A673 (cell line): Measurements from ENCODE around the gene FEM1C. TPM values are rescaled to one million over a fixed set of nuclear protein-coding genes. Genes with fewer than 3 reads are reported as not detected.

Source experiments
- BruUV-seq: library from RNA; stranded (reverse); fragments of 400-500 nt; replicated peaks from 2 replicates; lab custom pipeline; 2021; lab: Mats Ljungman, UMichigan
- CTCF ChIA-PET: fragments of 300-600 bp; sonication (Branson Sonifier 250); formaldehyde crosslinking; loops from one replicate; lab custom pipeline; 2022; ENCODE audit warnings: antibody characterized with exemption; lab: Charles Lee
- POLR2A ChIA-PET: fragments of 300-600 bp; sonication (Branson Sonifier 250); formaldehyde crosslinking; loops from one replicate; lab custom pipeline; 2022; ENCODE audit warnings: antibody characterized with exemption; ENCODE audit not compliant: low non-redundant PET; lab: Charles Lee
- DNase-seq: peaks from one replicate; pipeline ENCODE4 v3.0.0-alpha.2; 2015; ENCODE audit warnings: low spot score
- H3K27ac ChIP-seq: fragments of 200-600 bp; sonication (generic); 2 replicates; pipeline ENCODE4 v1.5.1; 2016; ENCODE audit warnings: mixed run types, low read depth, mild to moderate bottlenecking, mixed read lengths, antibody characterized with exemption, low read length; ENCODE audit not compliant: poor library complexity, severe bottlenecking
- H3K27me3 ChIP-seq: fragments of 200-600 bp; sonication (generic); replicated peaks from 2 replicates; pipeline ENCODE4 v1.6.1; 2017; ENCODE audit warnings: mixed run types, low read depth, mild to moderate bottlenecking, mixed read lengths, antibody characterized with exemption, low read length; ENCODE audit not compliant: insufficient read depth, poor library complexity
- H3K36me3 ChIP-seq: fragments of 200-600 bp; sonication (generic); 2 replicates; pipeline ENCODE4 v1.6.1; 2016; ENCODE audit warnings: mixed run types, mild to moderate bottlenecking, mixed read lengths, antibody characterized with exemption, low read length; ENCODE audit not compliant: insufficient read depth, poor library complexity, severe bottlenecking
- H3K4me1 ChIP-seq: fragments of 200-600 bp; sonication (generic); 2 replicates; pipeline ENCODE4 v1.6.1; 2017; ENCODE audit warnings: mixed run types, mild to moderate bottlenecking, mixed read lengths, antibody characterized with exemption, low read length; ENCODE audit not compliant: insufficient read depth, poor library complexity, severe bottlenecking
- H3K4me3 ChIP-seq: fragments of 200-600 bp; sonication (generic); 2 replicates; pipeline ENCODE4 v1.5.1; 2016; ENCODE audit warnings: low read depth, mixed run types, mild to moderate bottlenecking, mixed read lengths, low read length; ENCODE audit not compliant: poor library complexity, severe bottlenecking
- H3K9me3 ChIP-seq: fragments of 200-600 bp; sonication (generic); 2 replicates; pipeline ENCODE4 v1.6.1; 2016; ENCODE audit warnings: mixed run types, low read depth, mild to moderate bottlenecking, mixed read lengths, antibody characterized with exemption, low read length; ENCODE audit not compliant: poor library complexity, severe bottlenecking
- EZH2 ChIP-seq: fragments of 200-600 bp; sonication (generic); IDR thresholded peaks from 2 replicates; pipeline ENCODE4 v1.6.1; 2017; ENCODE audit warnings: borderline replicate concordance, low read depth, mild to moderate bottlenecking, mixed read lengths, antibody characterized with exemption, low read length; ENCODE audit not compliant: poor library complexity, severe bottlenecking
- intact Hi-C: fragments of 100-400 bp; cut with micrococcal nuclease; formaldehyde crosslinking; loops from one replicate; pipeline ENCODE4 v1.10.0; 2022; ENCODE audit not compliant: unreplicated experiment
- total RNA-seq: library from RNA; stranded (reverse); gene quantifications from 2 replicates; pipeline ENCODE4 v1.2.3, GENCODE V29; 2021
- TF ChIP-seq, protein P1 (sequence below): fragments of 300-800, 200-600 bp; sonication (generic); conservative IDR thresholded peaks from 2 replicates; pipeline ENCODE4 v1.5.1; 2017; ENCODE audit warnings: low read depth, mild to moderate bottlenecking, antibody characterized with exemption, low read length, moderate library complexity, mixed read lengths

The FEM1C gene
- total RNA-seq, 1 experiment from 2014 or later, result 15.0 TPM

DNA sequence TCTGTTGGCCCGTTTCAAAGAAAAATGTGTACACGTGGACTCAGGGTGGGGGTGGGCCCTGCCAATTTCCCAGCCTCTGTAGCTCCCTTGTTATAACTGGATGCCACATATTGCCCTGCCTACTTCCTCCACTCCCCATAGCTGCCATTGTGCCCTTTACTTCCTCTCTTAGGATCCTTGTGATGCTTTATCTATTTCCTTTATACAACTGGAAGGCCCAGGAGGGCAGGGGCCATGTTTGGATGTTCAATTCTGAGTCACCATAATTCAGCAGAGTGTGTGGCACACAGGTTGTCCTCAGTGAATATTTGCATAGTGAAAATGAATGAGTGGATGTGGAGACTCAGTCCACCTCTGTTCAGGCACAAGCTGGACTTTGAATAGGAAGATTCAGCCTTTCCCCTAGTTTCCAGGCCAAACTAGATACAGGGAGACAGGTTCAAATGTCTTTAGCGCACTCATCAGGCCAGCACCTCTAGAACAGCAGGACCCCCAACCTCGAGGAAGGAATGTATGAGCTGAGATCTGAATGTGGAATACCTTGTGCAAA lies 10.6 kb upstream of the FEM1C start:
- TF ChIP-seq, protein P1, sequence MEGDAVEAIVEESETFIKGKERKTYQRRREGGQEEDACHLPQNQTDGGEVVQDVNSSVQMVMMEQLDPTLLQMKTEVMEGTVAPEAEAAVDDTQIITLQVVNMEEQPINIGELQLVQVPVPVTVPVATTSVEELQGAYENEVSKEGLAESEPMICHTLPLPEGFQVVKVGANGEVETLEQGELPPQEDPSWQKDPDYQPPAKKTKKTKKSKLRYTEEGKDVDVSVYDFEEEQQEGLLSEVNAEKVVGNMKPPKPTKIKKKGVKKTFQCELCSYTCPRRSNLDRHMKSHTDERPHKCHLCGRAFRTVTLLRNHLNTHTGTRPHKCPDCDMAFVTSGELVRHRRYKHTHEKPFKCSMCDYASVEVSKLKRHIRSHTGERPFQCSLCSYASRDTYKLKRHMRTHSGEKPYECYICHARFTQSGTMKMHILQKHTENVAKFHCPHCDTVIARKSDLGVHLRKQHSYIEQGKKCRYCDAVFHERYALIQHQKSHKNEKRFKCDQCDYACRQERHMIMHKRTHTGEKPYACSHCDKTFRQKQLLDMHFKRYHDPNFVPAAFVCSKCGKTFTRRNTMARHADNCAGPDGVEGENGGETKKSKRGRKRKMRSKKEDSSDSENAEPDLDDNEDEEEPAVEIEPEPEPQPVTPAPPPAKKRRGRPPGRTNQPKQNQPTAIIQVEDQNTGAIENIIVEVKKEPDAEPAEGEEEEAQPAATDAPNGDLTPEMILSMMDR, result no peak
- no peak for TF ChIP-seq EZH2
- Histone ChIP-seq H3K4me1 (no peaks in the 10 kb centered on the region), H3K4me3 (no peak overlapping the region), H3K27ac (no peak overlapping the region), H3K9me3 (no peaks in the 10 kb centered on the region), H3K27me3 (no peaks in the 10 kb centered on the region), H3K36me3 (no peaks in the 10 kb centered on the region)
- intact Hi-C loops, result no loop called here
- ChIA-PET POLR2A (no interaction called here), CTCF (no interaction called here)
- DNase-seq, result no peak
- BruUV-seq, result no TSS peak

DNA sequence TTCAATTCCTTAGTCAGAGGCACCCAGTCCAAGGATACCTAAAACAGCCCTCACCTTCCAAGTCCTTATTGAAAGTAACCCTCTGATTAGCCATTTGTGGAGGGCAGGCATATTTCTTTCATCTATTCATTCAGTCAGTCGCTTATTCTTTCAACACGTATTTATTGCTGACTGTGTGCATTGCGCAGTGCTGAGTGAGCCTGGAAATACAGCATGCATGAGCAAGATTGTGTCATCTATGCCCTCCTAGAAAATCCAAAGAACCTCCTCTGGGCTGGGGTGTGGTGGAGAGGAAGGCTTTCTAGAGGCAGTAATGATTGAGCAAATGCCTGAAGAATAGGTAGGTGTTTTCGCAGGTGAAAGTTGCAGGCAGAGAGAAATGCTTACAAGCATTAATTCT lies 8.5 kb upstream of the FEM1C start:
- ChIA-PET CTCF (no interaction called here), POLR2A (no interaction called here)
- TF ChIP-seq EZH2, result no peak
- no peaks in the 10 kb centered on the region for H3K9me3 ChIP-seq
- DNase-seq, result no peak
- H3K4me3 ChIP-seq, result no peak overlapping the region
- H3K4me1 ChIP-seq, result no peaks in the 10 kb centered on the region
- no peaks in the 10 kb centered on the region for H3K27me3 ChIP-seq
- no TSS peak for BruUV-seq
- H3K36me3 ChIP-seq, result no peaks in the 10 kb centered on the region
- intact Hi-C loops, result no loop called here
- no peak overlapping the region for H3K27ac ChIP-seq

DNA sequence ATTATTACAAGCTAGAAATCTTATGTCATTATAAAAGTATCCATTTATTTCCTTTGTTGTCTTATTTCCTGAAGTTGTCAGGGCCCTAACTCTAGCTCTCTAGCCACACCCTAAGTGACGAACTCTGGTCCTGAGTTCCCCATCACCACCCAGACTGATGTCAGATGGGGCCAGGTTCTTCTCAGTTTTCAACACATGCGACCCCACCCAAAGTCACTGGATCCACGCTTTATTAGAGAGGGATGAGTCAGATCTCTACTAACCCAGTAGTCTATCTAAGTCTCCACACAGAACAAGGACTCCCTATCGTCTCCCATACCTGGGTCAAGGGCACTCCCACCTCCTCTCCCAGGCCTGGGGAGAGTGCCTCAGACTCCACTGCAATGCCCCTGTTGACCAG lies 6.8 kb upstream of the FEM1C start:
- Histone ChIP-seq H3K36me3 (no peaks in the 10 kb centered on the region), H3K9me3 (no peaks in the 10 kb centered on the region), H3K27ac (no peak overlapping the region), H3K27me3 (no peaks in the 10 kb centered on the region), H3K4me1 (no peaks in the 10 kb centered on the region), H3K4me3 (no peak overlapping the region)
- DNase-seq, result no peak
- POLR2A ChIA-PET, result no interaction called here
- intact Hi-C loops, result no loop called here
- no TSS peak for BruUV-seq
- TF ChIP-seq, protein P1, result no peak
- no peak for TF ChIP-seq EZH2
- CTCF ChIA-PET, result no interaction called here

DNA sequence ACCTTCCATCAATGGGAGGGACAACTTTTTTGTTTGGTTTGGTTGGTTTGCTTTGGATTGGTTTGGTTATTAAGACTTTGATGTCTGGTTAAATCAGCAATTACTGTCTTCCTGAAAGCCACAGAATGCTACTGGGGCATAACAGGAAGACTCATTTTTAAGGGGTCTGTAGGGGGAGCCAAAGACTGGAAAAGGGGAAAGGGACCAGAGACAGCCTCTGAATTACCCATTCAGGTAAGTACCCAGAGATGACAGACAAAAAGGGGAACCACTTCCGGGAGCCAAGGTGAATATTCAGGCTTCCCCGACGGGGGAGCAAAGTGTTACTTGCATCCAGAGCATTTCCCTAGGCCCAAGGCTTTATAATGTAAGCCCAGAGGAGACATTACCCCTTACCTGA lies 4.6 kb upstream of the FEM1C start:
- CTCF ChIA-PET, result no interaction called here
- peak; percentile 56 for DNase-seq
- no peaks in the 10 kb centered on the region for H3K36me3 ChIP-seq
- no peaks in the 10 kb centered on the region for H3K27me3 ChIP-seq
- BruUV-seq, result no TSS peak
- no peak overlapping the region for H3K27ac ChIP-seq
- H3K4me3 ChIP-seq, result no peak overlapping the region
- POLR2A ChIA-PET, result no interaction called here
- TF ChIP-seq, protein P1, result peak; percentile 53
- TF ChIP-seq EZH2, result no peak
- H3K4me1 ChIP-seq, result no peaks in the 10 kb centered on the region
- peaks cover 10% of the 10 kb centered on the region for H3K9me3 ChIP-seq
- intact Hi-C loops, result loop anchor here (2.0 to 10.0 kb wide), 2 partner anchors 38 to 286 kb away; no protein-coding TSS in a partner anchor
